HG02588 (cell line): ENCODE measurements around the gene SQSTM1.
"Not testable (repeated sequence)": the region's sequence is repeated elsewhere in the genome, so short reads cannot be mapped to it uniquely, and the experiment has no call there.

Experiments used
- ATAC-seq: cut with Tn5 transposase; IDR thresholded peaks from one replicate; pipeline ENCODE4 v1.9.1; 2021; ENCODE audit warnings: mild to moderate bottlenecking, moderate library complexity; ENCODE audit not compliant: unreplicated experiment

The SQSTM1 gene

DNA sequence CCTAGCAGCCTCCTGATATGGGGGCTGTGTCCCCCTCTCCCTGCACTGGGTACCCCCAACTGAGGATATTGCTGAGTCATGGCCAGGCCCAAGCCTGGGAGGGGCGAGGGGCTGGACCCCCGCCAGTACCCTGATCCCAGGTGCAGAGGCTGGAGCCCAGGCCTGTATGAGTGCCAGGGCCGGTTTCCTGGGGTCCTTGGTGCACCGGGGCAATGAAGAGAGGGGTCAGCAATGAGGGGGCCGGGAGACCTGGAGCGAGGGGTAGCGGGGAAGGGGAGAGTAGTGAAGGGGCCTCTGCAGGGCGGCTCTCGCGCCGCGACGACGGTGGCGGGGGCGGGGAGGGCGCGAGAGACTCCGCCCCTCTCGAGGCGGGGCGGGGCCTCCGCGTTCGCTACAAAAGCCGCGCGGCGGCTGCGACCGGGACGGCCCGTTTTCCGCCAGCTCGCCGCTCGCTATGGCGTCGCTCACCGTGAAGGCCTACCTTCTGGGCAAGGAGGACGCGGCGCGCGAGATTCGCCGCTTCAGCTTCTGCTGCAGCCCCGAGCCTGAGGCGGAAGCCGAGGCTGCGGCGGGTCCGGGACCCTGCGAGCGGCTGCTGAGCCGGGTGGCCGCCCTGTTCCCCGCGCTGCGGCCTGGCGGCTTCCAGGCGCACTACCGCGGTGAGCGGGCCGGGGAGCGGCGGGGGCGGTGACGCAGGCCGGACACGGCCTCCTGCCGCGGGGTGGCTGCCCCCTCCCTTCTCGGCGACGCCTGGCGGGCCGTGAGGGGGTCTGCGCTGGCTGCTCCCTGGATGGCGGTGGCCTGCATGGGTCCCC lies at the start of gene SQSTM1:
Gene SQSTM1 (plus strand): TSS at position 423 of the 815 bp plus-strand sequence. CDS start 32 bp downstream, at position 455.
- peak; percentile 35 for ATAC-seq

DNA sequence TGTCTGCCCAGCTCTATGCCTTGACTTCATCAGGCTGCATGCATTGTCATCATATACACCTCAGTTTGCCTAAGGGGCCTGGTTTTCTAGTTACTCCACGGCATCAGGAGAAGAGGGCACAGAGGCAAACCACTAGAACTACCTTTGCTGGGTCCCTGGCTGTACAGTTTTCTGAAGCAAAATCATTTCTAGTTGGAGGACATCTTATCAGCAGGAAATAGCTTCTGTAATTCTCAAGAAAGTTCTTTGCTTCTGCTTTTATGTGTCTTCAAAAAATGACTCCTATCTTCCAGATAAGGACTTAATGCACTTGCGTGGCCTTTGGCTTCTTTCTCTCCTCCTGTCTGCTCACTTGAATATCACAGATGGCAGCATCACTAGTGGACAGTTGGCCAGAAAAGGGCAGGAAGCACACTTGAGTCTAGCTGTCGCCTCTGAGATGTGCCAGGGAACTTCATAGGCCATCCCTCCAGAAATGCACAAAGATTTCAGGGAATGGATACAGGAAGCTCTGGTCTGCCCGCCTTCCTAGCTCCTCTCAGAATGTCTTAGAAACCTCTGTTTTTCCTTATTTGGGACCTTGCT lies 49.3 kb upstream of the SQSTM1 start:
- ATAC-seq: no peak

DNA sequence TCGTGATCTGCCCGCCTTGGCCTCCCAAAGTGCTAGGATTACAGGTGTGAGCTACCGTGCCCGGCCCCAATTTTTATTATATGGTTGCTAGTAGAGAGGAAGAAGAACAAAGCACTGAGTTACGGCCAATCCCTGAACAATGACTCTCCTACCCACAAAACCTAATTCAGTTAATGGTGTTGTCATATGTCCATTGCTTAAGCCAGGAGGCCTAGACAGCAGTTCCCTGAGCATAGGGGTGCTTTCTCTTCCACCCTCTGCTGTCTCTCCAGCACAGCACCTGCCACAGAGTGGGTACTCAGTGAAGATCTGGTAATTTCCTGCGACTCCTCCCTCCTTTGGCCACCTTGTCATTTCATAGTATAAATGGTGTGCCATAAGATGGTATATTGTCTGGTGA lies 48.4 kb upstream of the SQSTM1 start:
- no peak for ATAC-seq

DNA sequence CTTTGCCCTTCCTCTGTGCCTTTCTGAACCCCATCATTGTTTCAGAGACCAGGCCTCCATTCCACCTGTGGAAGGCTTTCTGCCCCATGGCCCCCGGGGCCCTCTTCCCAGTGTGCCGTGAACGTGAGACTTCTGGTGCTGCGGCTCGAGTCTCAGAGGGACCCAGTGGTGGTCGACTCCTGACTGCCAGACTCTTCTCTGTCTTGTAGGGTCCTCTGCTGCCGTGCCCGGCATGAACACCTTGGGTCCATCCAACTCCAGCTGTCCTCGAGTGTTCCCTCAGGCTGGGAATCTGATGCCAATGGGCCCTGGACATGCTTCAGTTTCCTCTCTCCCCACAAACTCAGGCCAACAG lies 47.0 kb upstream of the SQSTM1 start:
- no peak for ATAC-seq

DNA sequence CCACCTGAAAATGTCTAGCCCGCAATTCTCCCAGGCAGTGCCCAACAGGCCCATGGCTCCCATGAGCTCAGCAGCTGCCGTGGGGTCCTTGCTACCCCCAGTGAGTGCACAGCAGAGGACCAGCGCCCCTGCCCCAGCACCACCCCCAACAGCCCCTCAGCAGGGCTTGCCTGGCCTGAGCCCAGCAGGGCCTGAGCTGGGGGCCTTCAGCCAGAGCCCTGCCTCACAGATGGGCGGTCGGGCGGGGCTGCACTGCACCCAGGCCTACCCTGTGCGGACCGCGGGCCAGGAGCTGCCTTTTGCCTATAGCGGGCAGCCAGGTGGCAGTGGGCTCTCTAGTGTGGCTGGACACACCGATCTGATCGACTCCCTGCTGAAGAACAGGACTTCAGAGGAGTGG lies 46.3 kb upstream of the SQSTM1 start:
- no peak for ATAC-seq

DNA sequence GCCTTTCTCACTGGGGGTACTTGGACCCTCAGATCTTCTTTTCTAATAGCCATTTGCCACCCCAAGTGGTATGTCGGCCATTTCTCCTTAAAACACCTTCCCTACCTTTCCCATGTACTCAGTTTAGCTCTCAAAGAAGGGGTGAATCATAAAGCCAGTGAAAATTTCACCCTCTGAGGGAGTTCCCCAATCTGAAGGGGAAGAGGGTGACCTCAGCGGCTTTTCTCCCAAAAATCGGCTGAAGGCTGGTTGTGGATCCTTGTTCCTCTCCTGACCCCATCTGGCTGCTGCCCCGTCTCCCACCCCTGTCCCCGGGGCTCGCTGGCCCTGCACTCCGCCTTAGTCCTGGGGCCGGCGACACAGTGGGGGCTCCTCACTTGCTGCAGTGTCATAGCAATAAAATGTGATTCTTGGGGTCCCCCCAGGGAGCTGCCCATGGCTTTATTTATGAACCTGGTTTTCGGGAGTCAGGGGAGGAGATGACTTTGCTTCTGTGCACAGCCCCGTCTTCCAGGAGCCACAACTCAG lies 44.2 kb upstream of the SQSTM1 start:
- ATAC-seq: no peak

DNA sequence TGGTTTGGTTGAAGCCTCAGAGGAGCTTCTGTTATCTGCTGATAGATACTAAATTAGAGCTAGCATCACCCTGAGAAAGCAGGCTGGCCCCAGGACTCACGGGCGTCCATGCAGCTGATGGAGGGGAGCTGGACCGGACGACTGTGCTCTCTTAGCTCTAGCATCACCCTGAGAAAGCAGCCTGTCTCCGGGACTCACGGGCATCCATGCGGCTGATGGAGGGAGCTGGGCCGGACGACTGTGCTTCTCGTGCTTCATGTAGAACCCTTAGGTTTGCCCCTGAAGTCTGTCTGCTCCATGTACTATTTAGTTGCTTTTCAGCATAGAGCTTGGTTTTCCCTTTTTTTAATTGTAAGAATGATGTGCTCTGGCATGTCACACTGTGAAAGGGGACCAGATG lies 43.2 kb upstream of the SQSTM1 start:
- ATAC-seq: no peak

DNA sequence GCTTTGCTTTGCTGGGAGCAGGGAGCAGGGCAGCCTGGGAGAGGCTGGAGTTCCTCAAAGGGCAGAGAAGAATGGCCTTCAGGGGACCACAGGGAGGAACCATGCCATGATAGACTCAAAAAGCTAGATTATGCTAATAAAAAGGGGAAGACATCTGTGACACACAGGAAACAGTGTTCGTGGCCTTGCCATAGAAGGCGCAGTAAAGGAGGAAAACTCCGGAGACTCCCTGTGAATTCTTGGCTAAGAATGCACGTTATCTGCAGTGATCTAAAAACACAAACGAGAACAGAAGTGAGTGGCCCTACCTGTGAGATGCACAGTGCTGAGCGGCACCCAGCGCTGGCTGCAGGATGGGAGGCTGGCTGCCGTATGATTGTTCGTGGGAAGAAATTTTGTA lies 42.8 kb upstream of the SQSTM1 start:
- no peak for ATAC-seq

DNA sequence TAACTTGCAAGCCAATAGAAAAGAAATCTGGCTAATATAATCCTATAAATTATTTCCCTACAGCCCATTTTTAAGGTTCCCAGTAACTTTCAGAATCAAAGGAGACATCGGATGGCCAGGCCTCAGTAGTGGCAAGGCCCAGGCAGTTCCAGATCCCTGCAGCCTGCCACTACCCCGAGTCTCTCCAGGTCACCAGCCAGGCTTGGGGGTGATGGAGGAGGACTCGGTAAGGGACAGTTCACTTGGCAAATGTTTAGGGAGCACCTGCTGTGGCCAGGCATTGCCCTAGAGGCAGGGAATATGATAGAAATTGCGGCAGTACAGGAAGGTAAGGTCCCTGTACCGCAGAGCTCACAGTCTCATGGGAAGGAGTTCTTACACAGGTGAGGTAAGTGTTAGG lies 42.1 kb upstream of the SQSTM1 start:
- no peak for ATAC-seq

DNA sequence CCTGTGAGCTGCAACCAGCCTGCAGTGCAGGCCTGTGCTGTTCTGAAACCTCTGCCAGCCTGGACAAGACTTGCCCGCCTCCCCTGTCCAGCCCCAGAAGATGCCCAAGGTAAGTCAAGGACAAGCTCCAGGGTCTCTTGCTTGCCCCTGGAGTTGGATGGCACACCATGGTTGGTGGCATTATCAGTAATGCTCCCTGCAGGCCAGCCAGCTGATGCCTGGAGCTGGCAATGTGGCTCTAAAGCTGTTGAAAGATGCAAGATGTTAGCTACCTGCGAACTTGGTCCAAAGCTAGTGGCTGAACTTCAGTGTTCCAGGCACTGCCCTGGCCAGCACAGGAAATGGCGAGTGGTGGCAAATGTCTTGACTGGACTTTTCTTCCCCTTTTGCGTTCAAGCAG lies 40.9 kb upstream of the SQSTM1 start:
- no peak for ATAC-seq

DNA sequence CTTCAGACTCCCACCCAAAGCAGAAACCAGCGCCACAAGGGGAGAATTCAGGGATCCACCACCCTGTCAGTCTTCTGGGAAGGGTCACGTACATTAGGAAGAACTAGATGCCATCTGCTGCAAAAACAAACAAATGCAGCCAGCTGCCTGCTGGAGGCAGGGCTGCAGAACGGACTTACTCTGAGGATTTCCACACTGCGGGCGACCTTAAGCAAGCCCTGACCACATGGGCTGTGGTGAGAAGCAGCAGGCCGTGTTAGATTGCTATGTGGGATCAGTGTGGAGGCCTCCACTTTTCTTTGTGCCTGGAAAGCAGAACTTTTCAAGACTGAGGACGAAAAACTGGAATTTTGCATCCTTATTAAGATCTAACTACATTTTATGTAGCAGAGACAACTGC lies 40.3 kb upstream of the SQSTM1 start:
- no peak for ATAC-seq

DNA sequence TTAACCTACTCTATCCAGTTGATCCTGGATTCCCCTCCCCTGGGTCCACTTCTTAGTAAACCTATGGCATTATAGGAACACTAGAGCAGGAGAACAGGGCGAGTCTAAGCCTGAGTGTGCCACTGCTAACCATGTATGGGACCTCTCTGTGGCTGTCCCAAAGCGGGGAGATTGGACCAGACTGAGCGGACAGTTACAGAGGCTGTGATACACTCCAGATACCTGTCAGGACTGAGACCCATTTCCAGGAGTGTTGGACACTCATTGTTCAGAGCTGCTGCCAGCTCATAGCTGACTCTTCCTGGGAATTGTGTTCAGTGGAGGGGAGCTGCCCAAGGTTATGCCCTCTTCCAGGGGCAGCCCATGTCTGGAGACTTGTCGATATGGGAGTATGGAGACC lies 38.9 kb upstream of the SQSTM1 start:
- ATAC-seq: no peak

DNA sequence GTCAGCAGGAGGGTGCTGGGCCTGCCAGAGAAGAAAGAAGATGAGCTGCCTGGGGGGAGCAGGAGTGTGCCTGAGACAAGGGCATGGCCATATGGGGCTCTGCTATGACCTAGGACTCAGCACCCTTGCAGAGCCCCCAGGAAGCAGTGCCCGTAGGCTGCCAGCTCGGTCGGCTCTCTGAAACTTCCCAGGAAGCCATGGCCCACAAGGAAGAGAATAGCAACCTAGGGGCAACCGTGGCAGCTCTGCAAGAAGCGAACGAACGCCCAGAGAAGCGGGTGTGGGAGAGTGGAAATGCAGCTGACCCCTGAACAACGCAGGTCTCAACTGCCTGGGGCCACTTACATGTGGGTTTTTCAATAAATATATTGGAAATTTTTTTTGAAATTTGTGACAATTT lies 37.6 kb upstream of the SQSTM1 start:
- no peak for ATAC-seq

DNA sequence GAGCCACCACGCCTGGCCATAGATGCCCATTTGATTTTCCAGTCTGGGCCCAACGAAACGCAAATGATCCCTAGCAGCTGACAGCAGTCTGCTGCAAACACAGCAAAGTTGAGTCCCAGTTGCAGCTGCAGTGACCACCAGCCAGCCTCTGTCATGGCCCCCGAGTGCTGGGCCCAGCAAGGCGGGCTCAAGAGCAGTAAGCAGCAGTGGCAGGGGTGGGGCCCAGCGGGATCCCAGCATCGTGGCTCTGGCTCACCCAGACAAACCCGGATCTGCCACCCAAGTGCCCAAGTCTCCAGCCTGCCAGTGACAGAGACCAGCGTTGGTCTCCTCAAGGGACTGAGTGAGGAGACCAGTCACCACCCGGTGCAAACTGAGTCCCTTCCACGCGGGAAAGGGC lies 33.8 kb upstream of the SQSTM1 start:
- no peak for ATAC-seq

DNA sequence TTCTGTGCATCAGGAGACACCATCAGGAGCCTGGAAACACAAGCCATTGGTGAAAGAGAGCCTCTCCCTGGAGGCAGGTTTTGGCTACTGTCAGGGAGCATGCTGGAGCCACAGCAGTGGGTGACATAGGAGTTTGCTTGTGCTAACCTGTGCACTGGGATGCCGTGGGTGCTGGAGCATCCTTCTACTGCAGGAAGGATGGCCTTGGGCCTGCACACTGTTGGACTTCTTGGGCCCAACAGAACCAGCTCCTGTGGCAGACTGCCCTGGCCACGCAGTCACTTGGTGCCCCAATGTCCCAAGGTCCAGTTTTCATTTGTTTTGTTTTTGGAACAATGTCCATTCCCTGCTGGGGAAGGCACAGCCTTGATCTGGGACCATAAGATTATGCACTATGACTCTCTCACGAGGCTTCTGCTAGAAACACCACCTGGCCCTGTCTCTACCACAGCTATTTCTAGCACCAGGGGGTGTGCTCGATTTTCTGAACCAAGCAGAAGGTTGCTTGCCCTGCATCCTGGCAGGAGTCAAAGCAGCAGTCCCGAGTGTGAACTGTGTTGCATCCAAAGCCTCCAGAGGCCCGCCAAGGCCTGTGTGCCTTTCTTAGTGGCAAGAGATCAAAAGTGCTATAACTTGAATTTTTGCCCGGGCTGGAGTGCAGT lies 32.4 kb upstream of the SQSTM1 start:
- no peak for ATAC-seq

DNA sequence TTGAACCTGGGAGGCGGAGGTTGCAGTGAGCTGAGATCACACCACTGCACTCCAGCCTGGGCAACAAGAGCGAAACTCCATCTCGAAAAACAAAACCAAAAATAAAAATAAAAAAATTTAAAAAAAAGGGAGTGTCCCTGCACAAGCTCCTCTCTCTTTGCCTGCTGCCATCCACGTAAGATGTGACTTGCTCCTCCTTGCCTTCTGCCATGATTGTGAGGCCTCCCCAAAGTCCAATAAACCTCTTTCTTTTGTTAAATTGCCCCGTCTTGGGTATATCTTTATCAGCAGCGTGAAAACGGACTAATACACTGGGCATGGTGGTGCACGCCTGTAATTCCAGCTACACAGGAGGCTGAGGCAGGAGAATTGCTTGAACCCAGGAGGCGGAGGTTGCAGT lies 31.4 kb upstream of the SQSTM1 start:
- not testable (repeated sequence) for ATAC-seq

DNA sequence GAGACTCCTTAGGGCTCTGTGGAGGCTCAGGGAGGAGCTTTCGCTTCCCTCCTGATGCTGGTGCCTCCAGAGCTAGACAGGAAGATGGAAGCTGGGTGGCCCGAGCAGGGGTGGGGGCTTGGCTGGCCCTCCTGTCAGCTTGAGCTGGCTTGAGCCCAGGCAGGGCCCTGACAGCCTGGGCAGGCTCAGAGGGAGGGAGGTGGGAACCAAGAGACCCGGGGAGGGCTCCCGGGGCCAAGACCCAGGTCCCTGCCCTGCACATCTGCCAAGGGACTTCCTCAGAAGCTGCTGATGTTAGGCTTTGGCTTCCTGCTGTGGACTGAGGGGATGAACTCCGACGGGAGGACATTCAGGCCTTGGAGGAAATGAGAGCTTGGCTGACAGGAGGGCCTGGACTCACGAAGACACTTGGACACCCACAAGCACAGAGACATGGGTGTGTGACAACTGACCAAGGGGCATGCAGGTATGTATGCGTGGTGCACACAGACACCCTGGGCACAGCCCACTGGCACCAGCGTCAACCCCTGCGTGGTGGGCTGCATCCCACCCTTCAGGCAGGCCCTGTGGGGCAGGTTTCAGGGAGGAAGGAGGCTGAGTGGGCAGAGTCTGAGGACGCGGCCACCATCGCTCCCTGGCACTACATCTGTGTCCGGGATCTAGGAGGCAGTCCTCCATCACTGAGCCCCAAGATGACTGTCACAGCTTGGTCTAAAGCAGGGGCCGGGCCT lies 28.7 kb upstream of the SQSTM1 start:
- ATAC-seq: no peak

DNA sequence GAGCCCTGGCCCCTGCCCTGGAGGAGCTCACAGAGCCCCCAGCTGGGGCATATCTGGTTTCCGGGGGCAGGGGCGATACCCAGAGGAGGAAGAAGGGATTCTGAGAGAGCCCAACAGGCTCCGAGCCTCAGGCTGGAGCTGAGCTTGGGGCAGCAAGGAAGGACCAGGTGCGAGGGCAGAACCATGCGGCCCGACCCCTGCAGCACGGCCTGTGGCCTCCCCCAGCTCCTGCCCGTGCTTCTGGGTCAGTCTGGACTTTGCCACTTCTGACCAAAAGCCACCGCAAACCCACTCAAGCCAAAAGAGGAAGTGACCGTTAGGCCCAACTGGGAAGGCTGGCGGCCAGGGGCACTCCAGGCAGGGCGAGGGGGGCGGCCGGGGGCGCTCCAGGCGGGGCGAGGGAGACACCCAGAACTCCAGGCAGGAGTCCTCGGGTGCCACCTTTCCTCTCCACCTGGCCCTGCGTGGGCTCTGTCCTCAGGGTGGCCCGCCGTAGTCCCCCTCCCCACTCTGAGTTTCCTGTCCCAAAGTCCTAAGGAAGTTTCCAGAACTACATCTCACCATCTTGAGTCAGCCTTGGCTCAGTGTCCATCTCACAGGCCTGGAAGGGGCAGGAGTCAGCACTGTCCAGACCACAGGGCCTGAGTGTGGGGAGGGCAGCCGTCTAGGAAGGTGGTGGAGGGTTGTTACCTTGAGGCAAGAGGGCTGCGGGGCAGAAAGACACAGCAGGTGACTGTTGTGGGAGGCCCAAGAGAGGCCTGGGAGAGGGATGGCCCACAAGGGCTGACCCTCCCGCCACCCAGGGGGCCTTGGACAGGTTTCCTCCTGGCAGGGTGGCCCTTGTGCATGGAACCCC lies 27.9 kb upstream of the SQSTM1 start:
- no peak for ATAC-seq

DNA sequence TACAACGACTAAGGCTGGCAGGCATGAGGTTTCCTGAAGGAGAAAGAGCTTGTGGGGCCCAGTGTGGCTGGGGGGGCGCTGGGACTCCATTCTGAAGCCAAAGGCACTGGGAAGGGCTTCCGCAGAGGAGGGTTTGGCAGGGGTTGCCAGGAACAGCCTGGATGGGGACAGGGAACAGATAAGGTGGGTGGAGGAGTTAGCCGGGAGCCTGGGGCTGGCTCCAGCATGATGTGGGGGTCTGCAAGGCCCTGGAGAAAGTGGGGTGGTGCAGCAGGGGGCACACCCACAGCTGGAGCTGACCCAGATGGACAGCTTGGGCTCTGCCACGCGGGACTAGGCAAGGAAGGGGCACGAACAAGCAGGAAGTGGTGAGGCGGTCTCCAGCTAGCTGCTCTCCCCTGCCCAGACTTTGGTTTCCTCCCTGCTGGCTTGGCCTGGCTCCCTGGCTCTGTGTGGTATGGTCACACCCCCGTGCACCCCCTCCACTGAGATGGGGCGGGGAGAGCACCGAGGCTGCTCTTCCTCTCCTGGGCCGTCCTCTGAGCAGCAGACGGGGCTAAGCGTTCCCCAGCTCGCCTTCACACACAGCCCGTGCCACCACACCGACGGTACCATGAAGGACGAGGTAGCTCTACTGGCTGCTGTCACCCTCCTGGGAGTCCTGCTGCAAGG lies 27.1 kb upstream of the SQSTM1 start, which contains the start of gene LTC4S:
Gene LTC4S (plus strand): TSS at position 519 of the 672 bp plus-strand sequence. CDS start 95 bp downstream, at position 614.
- no peak for ATAC-seq

DNA sequence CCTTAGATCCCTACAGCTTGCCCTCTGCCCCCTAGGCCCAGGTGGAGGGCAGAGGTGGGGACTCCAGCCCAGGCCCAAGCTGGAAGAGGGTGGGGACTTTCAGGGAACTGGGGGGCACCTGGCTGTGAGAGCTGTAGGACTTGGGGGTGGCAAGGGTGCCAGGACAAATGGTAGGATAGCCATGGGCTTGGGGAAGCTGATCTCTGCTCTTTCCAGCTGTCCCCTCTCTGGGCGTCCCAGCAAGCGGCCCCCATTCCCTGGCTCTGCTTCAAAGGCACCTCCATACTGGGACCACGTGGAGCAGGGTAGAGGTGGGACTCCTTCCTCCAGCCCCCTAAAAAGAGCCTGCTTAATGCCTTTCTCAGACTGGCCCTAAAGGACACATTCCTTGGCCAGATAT lies 26.5 kb upstream of the SQSTM1 start:
- no peak for ATAC-seq
